GM18505 (cell line): ENCODE results near the gene OR14C36.

Source experiments
- ATAC-seq: cut with Tn5 transposase; IDR thresholded peaks from one replicate; pipeline ENCODE4 v1.9.1; 2021; ENCODE audit not compliant: unreplicated experiment
- POLR2A ChIP-seq: IDR thresholded peaks from 4 replicates; pipeline ENCODE4 v1.6.1; 2011; ENCODE audit warnings: borderline replicate concordance; ENCODE audit not compliant: insufficient read depth, insufficient read length; ENCODE audit errors: extremely low read depth

The OR14C36 gene

DNA sequence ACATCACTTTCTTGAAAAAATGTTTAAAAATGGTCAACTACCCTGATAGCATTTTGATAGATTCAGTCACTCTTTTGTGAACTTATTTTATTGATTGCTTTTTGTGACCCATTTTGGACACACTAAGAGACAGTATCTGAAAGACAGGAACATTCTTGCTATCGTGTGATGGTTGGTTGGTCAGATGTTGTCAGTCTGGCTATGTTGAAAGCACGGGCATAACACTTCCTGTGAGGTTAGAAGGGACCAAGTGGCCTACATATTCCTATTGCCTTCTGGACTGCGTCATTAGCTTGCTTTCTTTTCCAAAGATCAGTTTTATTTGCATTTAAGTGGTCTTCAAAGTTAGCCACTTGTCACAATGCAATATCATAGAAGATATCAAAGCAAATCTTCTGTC is 28.3 kb downstream of the OR14C36 start:
- TF ChIP-seq POLR2A: no peak
- no peak for ATAC-seq

DNA sequence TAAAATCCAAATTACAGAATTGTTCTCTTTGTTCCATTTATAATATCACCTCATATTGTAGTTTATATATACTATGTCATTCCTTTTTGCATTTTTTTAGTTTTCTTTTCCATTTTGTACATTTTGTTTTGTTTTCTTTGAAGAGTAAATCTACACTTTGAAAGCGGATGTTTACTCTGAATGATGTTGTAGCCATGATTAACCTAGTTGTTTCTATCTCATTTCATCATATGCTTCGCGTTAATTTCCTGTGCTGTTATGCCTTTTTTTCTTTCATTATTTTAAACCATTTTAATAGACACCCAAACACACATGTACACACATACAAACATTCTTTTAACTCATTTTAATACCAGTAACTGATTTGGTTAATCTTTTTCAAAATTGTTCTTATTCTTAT is 32.3 kb downstream of the OR14C36 start:
- no peak for TF ChIP-seq POLR2A
- no peak for ATAC-seq

DNA sequence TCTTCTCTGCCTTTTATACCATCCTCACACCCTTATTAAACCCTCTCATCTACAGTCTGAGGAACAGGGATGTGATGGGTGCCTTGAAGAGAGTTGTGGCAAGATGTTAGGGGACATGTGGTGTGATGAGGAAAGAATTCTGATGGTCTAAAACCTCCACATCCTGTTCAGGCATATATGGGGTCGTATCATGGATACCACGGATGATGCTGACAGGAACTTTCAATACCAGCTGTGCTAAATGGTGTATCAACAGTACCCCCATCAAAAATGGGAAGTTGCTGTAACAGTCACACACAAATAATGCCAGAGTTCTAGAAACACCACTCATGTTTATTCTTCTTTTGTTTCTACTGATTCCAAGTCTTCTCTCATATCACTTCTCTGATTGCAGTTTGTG is 39.9 kb downstream of the OR14C36 start:
- TF ChIP-seq POLR2A: no peak
- no peak for ATAC-seq

DNA sequence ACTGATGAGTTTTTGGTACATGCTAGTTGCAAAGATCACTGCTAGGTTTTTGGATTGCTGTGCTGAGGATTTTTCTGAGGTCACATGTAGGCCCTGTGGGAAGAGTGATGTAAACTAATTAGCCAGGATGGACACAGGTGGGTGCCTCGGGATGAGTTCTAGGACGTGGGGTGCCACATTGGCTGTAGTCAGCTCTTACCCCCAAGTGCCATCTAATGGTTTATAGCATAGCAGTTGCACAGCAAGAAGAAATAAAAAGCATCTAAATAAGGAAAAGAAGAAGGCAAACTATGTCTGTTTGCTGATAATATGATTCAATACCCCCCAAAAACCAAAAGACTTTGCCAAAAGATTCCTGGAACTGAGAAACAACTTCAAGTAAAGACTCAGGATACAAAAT is 44.5 kb downstream of the OR14C36 start:
- no peak for TF ChIP-seq POLR2A
- ATAC-seq: no peak
